Fibroblast of the aortic adventitia (primary cell): ENCODE results near the gene MAPT. TPM values are rescaled to one million over a fixed set of nuclear protein-coding genes. Genes with fewer than 3 reads are reported as not detected.

Source experiments
- DNase-seq: peaks from one replicate; pipeline ENCODE4 v3.0.0-alpha.2; 2010; ENCODE audit warnings: low read depth
- H3K4me3 ChIP-seq: 2 replicates; pipeline ENCODE4 v1.5.1; 2011; ENCODE audit warnings: low read depth, mild to moderate bottlenecking, control low read depth, low read length, moderate library complexity
- total RNA-seq: library from RNA; depleted of rRNA; stranded (reverse); fragments of >200 nt; gene quantifications from 2 replicates; pipeline ENCODE4 v1.2.3, GENCODE V29; 2012; ENCODE audit warnings: low replicate concordance
- TF ChIP-seq, protein P1 (sequence below): IDR thresholded peaks from 2 replicates; pipeline ENCODE4 v1.5.1; 2011; ENCODE audit warnings: mild to moderate bottlenecking, low read length, control low read depth, inconsistent platforms; ENCODE audit not compliant: insufficient read depth

The MAPT gene
- total RNA-seq, 1 donor: 0.54 TPM

DNA sequence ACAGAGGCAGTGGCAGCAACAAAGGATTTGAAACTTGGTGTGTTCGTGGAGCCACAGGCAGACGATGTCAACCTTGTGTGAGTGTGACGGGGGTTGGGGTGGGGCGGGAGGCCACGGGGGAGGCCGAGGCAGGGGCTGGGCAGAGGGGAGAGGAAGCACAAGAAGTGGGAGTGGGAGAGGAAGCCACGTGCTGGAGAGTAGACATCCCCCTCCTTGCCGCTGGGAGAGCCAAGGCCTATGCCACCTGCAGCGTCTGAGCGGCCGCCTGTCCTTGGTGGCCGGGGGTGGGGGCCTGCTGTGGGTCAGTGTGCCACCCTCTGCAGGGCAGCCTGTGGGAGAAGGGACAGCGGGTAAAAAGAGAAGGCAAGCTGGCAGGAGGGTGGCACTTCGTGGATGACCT, 130.2 kb downstream of the MAPT start:
- no peak overlapping the region for H3K4me3 ChIP-seq
- TF ChIP-seq, protein P1, sequence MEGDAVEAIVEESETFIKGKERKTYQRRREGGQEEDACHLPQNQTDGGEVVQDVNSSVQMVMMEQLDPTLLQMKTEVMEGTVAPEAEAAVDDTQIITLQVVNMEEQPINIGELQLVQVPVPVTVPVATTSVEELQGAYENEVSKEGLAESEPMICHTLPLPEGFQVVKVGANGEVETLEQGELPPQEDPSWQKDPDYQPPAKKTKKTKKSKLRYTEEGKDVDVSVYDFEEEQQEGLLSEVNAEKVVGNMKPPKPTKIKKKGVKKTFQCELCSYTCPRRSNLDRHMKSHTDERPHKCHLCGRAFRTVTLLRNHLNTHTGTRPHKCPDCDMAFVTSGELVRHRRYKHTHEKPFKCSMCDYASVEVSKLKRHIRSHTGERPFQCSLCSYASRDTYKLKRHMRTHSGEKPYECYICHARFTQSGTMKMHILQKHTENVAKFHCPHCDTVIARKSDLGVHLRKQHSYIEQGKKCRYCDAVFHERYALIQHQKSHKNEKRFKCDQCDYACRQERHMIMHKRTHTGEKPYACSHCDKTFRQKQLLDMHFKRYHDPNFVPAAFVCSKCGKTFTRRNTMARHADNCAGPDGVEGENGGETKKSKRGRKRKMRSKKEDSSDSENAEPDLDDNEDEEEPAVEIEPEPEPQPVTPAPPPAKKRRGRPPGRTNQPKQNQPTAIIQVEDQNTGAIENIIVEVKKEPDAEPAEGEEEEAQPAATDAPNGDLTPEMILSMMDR: no peak
- DNase-seq: no peak

DNA sequence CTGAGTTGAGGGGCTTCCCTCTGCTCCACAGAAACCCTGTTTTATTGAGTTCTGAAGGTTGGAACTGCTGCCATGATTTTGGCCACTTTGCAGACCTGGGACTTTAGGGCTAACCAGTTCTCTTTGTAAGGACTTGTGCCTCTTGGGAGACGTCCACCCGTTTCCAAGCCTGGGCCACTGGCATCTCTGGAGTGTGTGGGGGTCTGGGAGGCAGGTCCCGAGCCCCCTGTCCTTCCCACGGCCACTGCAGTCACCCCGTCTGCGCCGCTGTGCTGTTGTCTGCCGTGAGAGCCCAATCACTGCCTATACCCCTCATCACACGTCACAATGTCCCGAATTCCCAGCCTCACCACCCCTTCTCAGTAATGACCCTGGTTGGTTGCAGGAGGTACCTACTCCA, 130.7 kb downstream of the MAPT start:
- TF ChIP-seq, protein P1: no peak
- DNase-seq: no peak
- H3K4me3 ChIP-seq: no peak overlapping the region

DNA sequence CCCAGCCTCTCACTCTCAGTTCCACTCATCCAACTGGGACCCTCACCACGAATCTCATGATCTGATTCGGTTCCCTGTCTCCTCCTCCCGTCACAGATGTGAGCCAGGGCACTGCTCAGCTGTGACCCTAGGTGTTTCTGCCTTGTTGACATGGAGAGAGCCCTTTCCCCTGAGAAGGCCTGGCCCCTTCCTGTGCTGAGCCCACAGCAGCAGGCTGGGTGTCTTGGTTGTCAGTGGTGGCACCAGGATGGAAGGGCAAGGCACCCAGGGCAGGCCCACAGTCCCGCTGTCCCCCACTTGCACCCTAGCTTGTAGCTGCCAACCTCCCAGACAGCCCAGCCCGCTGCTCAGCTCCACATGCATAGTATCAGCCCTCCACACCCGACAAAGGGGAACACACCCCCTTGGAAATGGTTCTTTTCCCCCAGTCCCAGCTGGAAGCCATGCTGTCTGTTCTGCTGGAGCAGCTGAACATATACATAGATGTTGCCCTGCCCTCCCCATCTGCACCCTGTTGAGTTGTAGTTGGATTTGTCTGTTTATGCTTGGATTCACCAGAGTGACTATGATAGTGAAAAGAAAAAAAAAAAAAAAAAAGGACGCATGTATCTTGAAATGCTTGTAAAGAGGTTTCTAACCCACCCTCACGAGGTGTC, 131.3 kb downstream of the MAPT start:
- TF ChIP-seq, protein P1: no peak
- no peak overlapping the region for H3K4me3 ChIP-seq
- no peak for DNase-seq

DNA sequence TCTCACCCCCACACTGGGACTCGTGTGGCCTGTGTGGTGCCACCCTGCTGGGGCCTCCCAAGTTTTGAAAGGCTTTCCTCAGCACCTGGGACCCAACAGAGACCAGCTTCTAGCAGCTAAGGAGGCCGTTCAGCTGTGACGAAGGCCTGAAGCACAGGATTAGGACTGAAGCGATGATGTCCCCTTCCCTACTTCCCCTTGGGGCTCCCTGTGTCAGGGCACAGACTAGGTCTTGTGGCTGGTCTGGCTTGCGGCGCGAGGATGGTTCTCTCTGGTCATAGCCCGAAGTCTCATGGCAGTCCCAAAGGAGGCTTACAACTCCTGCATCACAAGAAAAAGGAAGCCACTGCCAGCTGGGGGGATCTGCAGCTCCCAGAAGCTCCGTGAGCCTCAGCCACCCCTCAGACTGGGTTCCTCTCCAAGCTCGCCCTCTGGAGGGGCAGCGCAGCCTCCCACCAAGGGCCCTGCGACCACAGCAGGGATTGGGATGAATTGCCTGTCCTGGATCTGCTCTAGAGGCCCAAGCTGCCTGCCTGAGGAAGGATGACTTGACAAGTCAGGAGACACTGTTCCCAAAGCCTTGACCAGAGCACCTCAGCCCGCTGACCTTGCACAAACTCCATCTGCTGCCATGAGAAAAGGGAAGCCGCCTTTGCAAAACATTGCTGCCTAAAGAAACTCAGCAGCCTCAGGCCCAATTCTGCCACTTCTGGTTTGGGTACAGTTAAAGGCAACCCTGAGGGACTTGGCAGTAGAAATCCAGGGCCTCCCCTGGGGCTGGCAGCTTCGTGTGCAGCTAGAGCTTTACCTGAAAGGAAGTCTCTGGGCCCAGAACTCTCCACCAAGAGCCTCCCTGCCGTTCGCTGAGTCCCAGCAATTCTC, 132.1 kb downstream of the MAPT start:
- TF ChIP-seq, protein P1: no peak
- DNase-seq: no peak

DNA sequence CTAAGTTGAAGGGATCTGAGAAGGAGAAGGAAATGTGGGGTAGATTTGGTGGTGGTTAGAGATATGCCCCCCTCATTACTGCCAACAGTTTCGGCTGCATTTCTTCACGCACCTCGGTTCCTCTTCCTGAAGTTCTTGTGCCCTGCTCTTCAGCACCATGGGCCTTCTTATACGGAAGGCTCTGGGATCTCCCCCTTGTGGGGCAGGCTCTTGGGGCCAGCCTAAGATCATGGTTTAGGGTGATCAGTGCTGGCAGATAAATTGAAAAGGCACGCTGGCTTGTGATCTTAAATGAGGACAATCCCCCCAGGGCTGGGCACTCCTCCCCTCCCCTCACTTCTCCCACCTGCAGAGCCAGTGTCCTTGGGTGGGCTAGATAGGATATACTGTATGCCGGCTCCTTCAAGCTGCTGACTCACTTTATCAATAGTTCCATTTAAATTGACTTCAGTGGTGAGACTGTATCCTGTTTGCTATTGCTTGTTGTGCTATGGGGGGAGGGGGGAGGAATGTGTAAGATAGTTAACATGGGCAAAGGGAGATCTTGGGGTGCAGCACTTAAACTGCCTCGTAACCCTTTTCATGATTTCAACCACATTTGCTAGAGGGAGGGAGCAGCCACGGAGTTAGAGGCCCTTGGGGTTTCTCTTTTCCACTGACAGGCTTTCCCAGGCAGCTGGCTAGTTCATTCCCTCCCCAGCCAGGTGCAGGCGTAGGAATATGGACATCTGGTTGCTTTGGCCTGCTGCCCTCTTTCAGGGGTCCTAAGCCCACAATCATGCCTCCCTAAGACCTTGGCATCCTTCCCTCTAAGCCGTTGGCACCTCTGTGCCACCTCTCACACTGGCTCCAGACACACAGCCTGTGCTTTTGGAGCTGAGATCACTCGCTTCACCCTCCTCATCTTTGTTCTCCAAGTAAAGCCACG, 133.0 kb downstream of the MAPT start:
- no peak overlapping the region for H3K4me3 ChIP-seq
- TF ChIP-seq, protein P1: no peak
- DNase-seq: no peak

More for the DNA sequence above, 132.1 kb downstream of the MAPT start:
- H3K4me3 ChIP-seq: no peak overlapping the region

DNA sequence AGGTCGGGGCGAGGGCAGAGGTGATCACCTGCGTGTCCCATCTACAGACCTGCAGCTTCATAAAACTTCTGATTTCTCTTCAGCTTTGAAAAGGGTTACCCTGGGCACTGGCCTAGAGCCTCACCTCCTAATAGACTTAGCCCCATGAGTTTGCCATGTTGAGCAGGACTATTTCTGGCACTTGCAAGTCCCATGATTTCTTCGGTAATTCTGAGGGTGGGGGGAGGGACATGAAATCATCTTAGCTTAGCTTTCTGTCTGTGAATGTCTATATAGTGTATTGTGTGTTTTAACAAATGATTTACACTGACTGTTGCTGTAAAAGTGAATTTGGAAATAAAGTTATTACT, 133.6 kb downstream of the MAPT start:
- H3K4me3 ChIP-seq: no peak overlapping the region
- no peak for DNase-seq
- TF ChIP-seq, protein P1: no peak
